Measurements from ENCODE around the gene SP2. TPM values are rescaled to one million over a fixed set of nuclear protein-coding genes. Genes with fewer than 3 reads are reported as not detected.

The SP2 gene
- total and polyA plus RNA-seq, 10 donors = 4.5 to 22.6 (median 15.1) TPM

DNA sequence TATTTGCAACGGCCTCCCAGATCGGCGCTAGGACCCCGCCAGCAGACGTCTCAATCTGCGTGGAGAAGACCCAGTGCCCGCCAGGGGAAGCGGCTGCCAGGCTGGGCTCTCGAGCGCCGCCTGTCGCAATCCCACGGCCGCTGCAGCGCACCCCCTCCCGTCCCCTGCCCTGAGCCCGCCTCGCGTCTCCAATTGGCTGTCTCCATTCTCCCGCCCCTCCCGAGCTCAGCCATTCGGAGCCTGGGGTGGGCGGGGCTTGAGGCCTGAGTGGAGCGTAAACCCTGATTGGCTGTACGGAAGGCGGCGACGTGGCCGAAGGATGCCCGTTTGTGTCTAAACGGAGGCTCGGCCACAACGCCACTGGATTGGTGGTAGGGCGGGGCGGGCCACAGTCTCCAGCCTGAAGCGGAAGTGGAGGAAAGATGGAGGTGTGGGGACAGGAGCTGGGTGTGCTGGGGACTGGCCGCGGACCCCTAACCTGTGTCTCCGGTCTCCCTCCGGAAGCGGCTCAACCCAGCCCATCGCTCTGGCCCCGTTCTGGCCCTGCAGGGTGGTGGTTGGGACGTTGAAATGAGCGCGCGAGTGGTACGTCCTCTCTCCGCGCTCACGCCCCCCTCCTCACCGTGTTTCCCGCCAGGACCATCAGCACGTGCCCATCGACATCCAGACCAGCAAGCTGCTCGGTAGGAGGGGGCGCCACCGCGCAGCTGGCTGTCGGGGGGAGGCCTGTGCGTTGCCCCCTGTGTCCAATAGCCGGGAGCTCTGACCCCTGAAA is 74.9 kb downstream of the SP2 start, which contains the start of gene CDK5RAP3:
TSS of gene CDK5RAP3 (plus strand) at position 389 of the 775 bp plus-strand sequence. CDS start at position 423, 34 bp downstream.
- TF ChIP-seq, protein P1, sequence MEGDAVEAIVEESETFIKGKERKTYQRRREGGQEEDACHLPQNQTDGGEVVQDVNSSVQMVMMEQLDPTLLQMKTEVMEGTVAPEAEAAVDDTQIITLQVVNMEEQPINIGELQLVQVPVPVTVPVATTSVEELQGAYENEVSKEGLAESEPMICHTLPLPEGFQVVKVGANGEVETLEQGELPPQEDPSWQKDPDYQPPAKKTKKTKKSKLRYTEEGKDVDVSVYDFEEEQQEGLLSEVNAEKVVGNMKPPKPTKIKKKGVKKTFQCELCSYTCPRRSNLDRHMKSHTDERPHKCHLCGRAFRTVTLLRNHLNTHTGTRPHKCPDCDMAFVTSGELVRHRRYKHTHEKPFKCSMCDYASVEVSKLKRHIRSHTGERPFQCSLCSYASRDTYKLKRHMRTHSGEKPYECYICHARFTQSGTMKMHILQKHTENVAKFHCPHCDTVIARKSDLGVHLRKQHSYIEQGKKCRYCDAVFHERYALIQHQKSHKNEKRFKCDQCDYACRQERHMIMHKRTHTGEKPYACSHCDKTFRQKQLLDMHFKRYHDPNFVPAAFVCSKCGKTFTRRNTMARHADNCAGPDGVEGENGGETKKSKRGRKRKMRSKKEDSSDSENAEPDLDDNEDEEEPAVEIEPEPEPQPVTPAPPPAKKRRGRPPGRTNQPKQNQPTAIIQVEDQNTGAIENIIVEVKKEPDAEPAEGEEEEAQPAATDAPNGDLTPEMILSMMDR (IDR thresholded peaks at IDR 0.05 in 8 of 11, conservative IDR thresholded peaks at IDR 0.05 in 3 of 11) = peak; percentile 97 to 100 (median 100)
- peak; percentile 94 to 96 (median 96) for TF ChIP-seq POLR2AphosphoS5 (IDR thresholded peaks at IDR 0.05)
- TF ChIP-seq POLR2A (IDR thresholded peaks at IDR 0.05) = no peak
- Histone ChIP-seq H3K9me3 (no peaks in the 10 kb centered on the region), H3K4me1 (peaks cover 8 to 36% (median 26%) of the 10 kb centered on the region in 6 donors), H3K27me3 (replicated peaks in 1 of 7) (no peaks in the 10 kb centered on the region), H3K27ac (peak within 1 kb of the TSS; percentile 80 to 94 (median 89)), H3K36me3 (peaks cover 0 to 28% (median 27%) of the 10 kb centered on the region in 6 donors), H3K4me3 (peak within 1 kb of the TSS; percentile 89 to 99 (median 94))
- intact Hi-C loops (cut with DNase I; ENCODE audit: low total_unique reads) = no loop called here
- WGBS, 5 donors = 0 to 2% (median 0%) methylated on average over 31 to 62 of the region's 62 CpGs
- peak; percentile 100 for DNase-seq

GRCh38 chr17:47973541-47973940 is 77.5 kb downstream of the SP2 start:
- intact Hi-C loops (cut with DNase I; ENCODE audit: low total_unique reads) = no loop called here
- DNase-seq = no peak
- H3K27me3 ChIP-seq (replicated peaks in 1 of 7) = no peaks in the 10 kb centered on the region
- no peak overlapping the region for H3K27ac ChIP-seq
- H3K4me3 ChIP-seq = no peak overlapping the region
- no peak for TF ChIP-seq POLR2A (IDR thresholded peaks at IDR 0.05)
- TF ChIP-seq POLR2AphosphoS5 (IDR thresholded peaks at IDR 0.05) = no peak
- TF ChIP-seq, protein P1 (IDR thresholded peaks at IDR 0.05 in 8 of 11, conservative IDR thresholded peaks at IDR 0.05 in 3 of 11) = no peak
- peaks cover 8 to 38% (median 29%) of the 10 kb centered on the region in 6 donors for H3K4me1 ChIP-seq
- H3K36me3 ChIP-seq = peaks cover 0 to 55% (median 53%) of the 10 kb centered on the region in 6 donors
- WGBS, 5 donors = 93 to 99% (median 96%) methylated on average over 8 of the region's 8 CpGs
- H3K9me3 ChIP-seq = no peaks in the 10 kb centered on the region

GRCh38 chr17:47975189-47975822 is 79.3 kb downstream of the SP2 start:
- Histone ChIP-seq H3K36me3 (peaks cover 0 to 72% (median 70%) of the 10 kb centered on the region in 6 donors), H3K9me3 (no peaks in the 10 kb centered on the region), H3K4me3 (no peak overlapping the region), H3K27ac (no peak overlapping the region), H3K4me1 (peaks cover 5 to 38% (median 24%) of the 10 kb centered on the region in 6 donors), H3K27me3 (replicated peaks in 1 of 7) (no peaks in the 10 kb centered on the region)
- 79 to 92% (median 88%) methylated on average over 15 of the region's 15 CpGs for WGBS, 5 donors
- DNase-seq = no peak
- intact Hi-C loops (cut with DNase I; ENCODE audit: low total_unique reads) = loop anchor here (5.0 kb wide), 1 partner anchor 42 kb away; no protein-coding TSS in a partner anchor
- TF ChIP-seq, protein P1 (IDR thresholded peaks at IDR 0.05 in 8 of 11, conservative IDR thresholded peaks at IDR 0.05 in 3 of 11) = no peak
- TF ChIP-seq POLR2A (IDR thresholded peaks at IDR 0.05) = no peak
- TF ChIP-seq POLR2AphosphoS5 (IDR thresholded peaks at IDR 0.05) = no peak

DNA sequence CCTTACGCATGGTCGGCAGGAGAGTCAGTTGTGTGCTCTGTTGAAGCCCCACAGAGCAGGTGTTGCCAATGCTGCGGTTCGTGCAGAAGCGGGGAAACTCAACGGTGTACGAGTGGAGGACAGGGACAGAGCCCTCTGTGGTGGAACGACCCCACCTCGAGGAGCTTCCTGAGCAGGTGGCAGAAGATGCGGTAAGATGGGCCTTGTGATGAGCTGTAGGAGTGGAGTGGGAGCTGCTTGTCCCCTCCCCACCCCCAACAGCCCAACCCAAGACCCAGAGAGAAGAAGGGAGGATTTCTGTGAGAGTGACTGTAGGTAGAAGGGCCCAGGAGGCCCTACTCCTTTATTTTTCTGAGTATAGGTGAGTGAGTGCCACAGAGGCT is 79.8 kb downstream of the SP2 start:
- Histone ChIP-seq H3K27me3 (replicated peaks in 1 of 7) (no peaks in the 10 kb centered on the region), H3K27ac (no peak overlapping the region), H3K36me3 (peaks cover 0 to 77% (median 75%) of the 10 kb centered on the region in 6 donors), H3K9me3 (no peaks in the 10 kb centered on the region), H3K4me3 (no peak overlapping the region), H3K4me1 (peaks cover 5 to 38% (median 25%) of the 10 kb centered on the region in 6 donors)
- 84 to 93% (median 91%) methylated on average over 10 of the region's 10 CpGs for WGBS, 5 donors
- intact Hi-C loops (cut with DNase I; ENCODE audit: low total_unique reads) = loop anchor here (5.0 kb wide), 1 partner anchor 41 kb away; no protein-coding TSS in a partner anchor
- DNase-seq = no peak
- TF ChIP-seq POLR2A (IDR thresholded peaks at IDR 0.05) (no peak), POLR2AphosphoS5 (IDR thresholded peaks at IDR 0.05) (no peak)
- TF ChIP-seq, protein P1 (IDR thresholded peaks at IDR 0.05 in 8 of 11, conservative IDR thresholded peaks at IDR 0.05 in 3 of 11) = no peak

All from spleen (tissue), 11 donors.